ENCODE results near the gene TAF1C.
A peak's percentile ranks its signal among the peaks of the same experiment; 100 is the strongest.
"Not testable (repeated sequence)": the region's sequence is repeated elsewhere in the genome, so short reads cannot be mapped to it uniquely, and the experiment has no call there.

TAF1C gene

GRCh38 chr16:84186685-84187437, at the start of gene TAF1C:
TSS of gene TAF1C (minus strand) at chr16:84187057. CDS start at chr16:84184988, 2,069 bp downstream.
- DNase-seq, result peak; percentile 57

- no peak for DNase-seq
Observed at GRCh38 chr16:84234321-84235241, 47.7 kb upstream of the TAF1C start.

- DNase-seq, result no peak
Observed at GRCh38 chr16:84233748-84234147, 46.9 kb upstream of the TAF1C start.

- DNase-seq, result no peak
Observed at GRCh38 chr16:84232969-84233368, 46.1 kb upstream of the TAF1C start.

- no peak for DNase-seq
Observed at GRCh38 chr16:84232060-84232459, 45.2 kb upstream of the TAF1C start.

- no peak for DNase-seq
Observed at GRCh38 chr16:84229471-84229870, 42.6 kb upstream of the TAF1C start.

GRCh38 chr16:84228256-84228838, 41.5 kb upstream of the TAF1C start:
- peak; percentile 58 for DNase-seq

GRCh38 chr16:84227548-84227947, 40.7 kb upstream of the TAF1C start:
- no peak for DNase-seq

- DNase-seq, result no peak
Observed at GRCh38 chr16:84226026-84226425, 39.2 kb upstream of the TAF1C start.

GRCh38 chr16:84225571-84225970, 38.7 kb upstream of the TAF1C start:
- DNase-seq, result no peak

GRCh38 chr16:84225126-84225525, 38.3 kb upstream of the TAF1C start:
- no peak for DNase-seq

- no peak for DNase-seq
Observed at GRCh38 chr16:84224554-84224953, 37.7 kb upstream of the TAF1C start.

GRCh38 chr16:84223456-84223855, 36.6 kb upstream of the TAF1C start:
- DNase-seq, result no peak

- DNase-seq, result no peak
Observed at GRCh38 chr16:84220851-84221250, 34.0 kb upstream of the TAF1C start.

- no peak for DNase-seq
Observed at GRCh38 chr16:84218956-84219355, 32.1 kb upstream of the TAF1C start.

- DNase-seq, result no peak
Observed at GRCh38 chr16:84218176-84218823, 31.4 kb upstream of the TAF1C start.

- not testable (repeated sequence) for DNase-seq
Observed at GRCh38 chr16:84216144-84216543, 29.3 kb upstream of the TAF1C start.

- no peak for DNase-seq
Observed at GRCh38 chr16:84215531-84215930, 28.7 kb upstream of the TAF1C start.

GRCh38 chr16:84214451-84215066, 27.7 kb upstream of the TAF1C start:
- no peak for DNase-seq

- DNase-seq, result no peak
Observed at GRCh38 chr16:84212631-84213030, 25.8 kb upstream of the TAF1C start.

GRCh38 chr16:84212154-84212553, 25.3 kb upstream of the TAF1C start:
- no peak for DNase-seq

- DNase-seq, result no peak
Observed at GRCh38 chr16:84209989-84210388, 23.1 kb upstream of the TAF1C start.

- no peak for DNase-seq
Observed at GRCh38 chr16:84207879-84208278, 21.0 kb upstream of the TAF1C start.

All from GOT3 (cell line).